GM12874 (cell line): ENCODE data around the gene SLC4A3.

ENCODE experiments used
- TF ChIP-seq, protein P1 (sequence below): IDR thresholded peaks from 2 replicates; pipeline ENCODE4 v1.5.1; 2011; ENCODE audit warnings: low read depth, mild to moderate bottlenecking, control low read depth, low read length, moderate library complexity; ENCODE audit not compliant: insufficient read depth

Gene SLC4A3

DNA sequence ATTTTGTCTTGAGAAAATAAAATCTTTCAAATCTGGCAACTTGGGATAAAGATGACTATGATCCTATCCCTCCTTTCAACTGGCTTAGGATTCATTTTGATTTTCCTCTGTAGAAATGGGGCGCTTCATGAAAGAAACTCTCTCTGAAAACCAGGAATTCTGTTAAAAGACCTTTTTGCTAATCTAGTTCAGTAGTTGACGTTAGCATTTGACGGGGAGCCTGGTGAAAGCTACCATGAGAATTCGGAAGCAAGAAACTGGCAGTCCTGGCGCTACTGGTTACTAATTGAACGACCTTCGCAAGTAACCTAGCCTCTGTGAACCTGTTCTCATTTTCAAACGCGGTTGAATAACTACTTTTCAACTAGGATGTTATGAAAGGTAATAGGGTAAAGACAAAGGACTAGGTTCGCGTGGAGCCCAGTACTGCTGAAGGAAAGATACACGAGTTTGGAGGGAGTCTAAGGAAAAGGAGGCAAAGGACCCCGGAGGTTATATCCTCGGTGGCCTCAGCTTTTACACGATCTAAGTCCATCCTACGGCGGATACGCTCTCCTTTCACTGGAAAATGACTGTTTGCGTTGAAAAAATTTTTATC is 30.4 kb upstream of the SLC4A3 start:
- TF ChIP-seq, protein P1, sequence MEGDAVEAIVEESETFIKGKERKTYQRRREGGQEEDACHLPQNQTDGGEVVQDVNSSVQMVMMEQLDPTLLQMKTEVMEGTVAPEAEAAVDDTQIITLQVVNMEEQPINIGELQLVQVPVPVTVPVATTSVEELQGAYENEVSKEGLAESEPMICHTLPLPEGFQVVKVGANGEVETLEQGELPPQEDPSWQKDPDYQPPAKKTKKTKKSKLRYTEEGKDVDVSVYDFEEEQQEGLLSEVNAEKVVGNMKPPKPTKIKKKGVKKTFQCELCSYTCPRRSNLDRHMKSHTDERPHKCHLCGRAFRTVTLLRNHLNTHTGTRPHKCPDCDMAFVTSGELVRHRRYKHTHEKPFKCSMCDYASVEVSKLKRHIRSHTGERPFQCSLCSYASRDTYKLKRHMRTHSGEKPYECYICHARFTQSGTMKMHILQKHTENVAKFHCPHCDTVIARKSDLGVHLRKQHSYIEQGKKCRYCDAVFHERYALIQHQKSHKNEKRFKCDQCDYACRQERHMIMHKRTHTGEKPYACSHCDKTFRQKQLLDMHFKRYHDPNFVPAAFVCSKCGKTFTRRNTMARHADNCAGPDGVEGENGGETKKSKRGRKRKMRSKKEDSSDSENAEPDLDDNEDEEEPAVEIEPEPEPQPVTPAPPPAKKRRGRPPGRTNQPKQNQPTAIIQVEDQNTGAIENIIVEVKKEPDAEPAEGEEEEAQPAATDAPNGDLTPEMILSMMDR = no peak

DNA sequence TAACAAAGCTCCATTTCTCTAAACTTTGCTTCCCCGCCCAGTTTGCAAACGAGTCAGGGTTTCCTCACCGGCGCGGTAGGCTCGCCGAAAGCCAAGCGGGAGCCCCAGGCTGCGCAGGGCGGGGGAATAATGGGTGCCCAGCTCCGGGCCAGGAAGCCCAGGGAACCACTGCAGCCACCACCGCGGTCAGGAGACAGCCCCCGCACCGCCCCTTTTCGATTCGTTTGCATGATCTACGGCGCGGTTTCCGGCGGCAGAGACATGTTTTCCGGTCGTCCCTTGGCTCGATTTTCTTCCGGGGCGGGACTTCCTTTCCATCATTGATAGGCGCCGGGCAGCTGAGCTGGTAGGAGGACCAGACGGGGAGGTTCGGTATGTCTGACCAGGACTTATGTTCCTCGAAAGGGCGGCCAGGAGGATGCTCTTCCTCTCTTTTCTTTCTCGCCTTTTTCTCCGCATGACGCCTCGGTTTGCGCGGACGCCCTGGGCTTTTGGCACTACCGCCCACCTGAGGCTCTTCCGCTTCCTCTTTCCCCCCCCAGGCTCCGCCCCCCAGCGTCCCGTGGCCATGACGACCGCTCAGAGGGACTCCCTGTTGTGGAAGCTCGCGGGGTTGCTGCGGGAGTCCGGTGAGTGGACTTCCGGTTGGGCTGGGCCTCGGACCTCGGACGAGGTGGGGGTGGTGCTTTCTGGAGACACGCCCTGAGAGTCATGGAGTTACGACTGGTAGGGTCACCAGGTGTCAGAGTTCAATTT is 29.7 kb upstream of the SLC4A3 start, which contains the start of gene STK11IP:
TSS of gene STK11IP (plus strand) at position 306 of the 756 bp plus-strand sequence. CDS start at position 569, 263 bp downstream.
- TF ChIP-seq, protein P1 = no peak

DNA sequence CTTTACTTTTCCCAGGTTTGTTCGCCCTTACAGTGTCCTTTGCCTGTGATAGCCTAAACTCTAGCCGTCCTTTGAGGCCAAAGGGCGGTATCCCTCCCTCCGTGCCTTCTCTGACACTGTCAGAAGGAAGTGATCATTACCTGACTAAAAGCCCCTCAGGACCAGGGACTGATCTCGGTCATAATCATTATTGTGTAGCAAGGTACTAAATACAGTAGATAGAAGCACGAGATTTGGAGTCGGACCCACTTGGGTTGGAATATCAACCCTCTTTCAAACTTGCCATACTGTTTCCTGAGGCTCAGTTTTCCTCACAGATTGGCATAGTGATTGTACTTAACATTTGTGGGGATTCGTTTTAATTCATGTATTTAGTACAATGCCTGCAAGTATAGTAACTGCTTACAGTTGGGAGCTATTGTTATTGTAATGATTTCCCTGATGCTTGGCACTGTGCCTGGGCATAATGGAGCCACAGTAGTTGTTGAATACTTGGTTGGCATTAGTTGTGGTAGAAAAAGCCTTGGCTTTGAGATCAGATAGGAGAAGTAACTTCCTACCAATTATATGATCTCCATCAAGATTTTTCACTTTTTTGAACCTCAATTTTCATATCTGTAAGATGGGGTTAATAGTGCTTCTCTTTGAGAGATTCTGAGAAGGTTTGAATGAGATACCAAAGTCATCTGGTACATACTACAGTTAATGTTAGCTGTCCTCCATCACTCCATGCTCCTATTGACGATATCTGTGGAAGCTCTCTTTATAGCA is 28.9 kb upstream of the SLC4A3 start:
- TF ChIP-seq, protein P1 = no peak

- TF ChIP-seq, protein P1 = no peak
These were observed 23.7 kb upstream of the SLC4A3 start for GRCh38 chr2:219603771-219604170.

- TF ChIP-seq, protein P1 = no peak
These were observed 21.8 kb upstream of the SLC4A3 start for GRCh38 chr2:219605607-219605954.

GRCh38 chr2:219607931-219608330 is 19.5 kb upstream of the SLC4A3 start:
- TF ChIP-seq, protein P1 = no peak

- TF ChIP-seq, protein P1 = no peak
These were observed 18.9 kb upstream of the SLC4A3 start for GRCh38 chr2:219608399-219608964.
